HG02938 (cell line): ENCODE data around the gene ZBTB40.

Source experiments
- ATAC-seq: cut with Tn5 transposase; IDR thresholded peaks from one replicate; pipeline ENCODE4 v1.9.1; 2021; ENCODE audit warnings: mild to moderate bottlenecking, moderate library complexity; ENCODE audit not compliant: unreplicated experiment

Gene ZBTB40

GRCh38 chr1:22551591-22551990, 99.9 kb downstream of the ZBTB40 start:
- no peak for ATAC-seq

DNA sequence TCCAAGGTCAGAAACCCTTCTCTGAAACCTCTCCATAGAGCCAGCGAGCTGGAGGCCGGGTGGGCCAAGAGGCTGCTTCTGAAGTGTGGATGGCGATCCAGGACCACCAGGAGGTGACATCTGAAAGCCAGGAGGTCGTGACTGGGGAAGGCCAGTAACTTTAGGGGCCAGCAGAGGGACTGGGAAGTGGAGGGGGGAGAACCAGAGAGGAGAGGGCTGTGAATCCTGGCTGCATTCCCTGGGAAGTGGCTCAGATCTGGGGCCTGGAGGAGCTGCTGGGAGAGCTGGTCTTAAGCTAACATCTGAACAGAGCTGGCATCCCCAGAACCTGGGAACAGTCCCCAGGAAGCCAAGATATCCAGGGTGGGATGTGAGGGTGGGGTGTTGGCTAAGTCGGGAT, 100.4 kb downstream of the ZBTB40 start:
- ATAC-seq = no peak

GRCh38 chr1:22553104-22553880, 101.6 kb downstream of the ZBTB40 start:
- no peak for ATAC-seq

GRCh38 chr1:22553991-22554522, 102.4 kb downstream of the ZBTB40 start:
- no peak for ATAC-seq

DNA sequence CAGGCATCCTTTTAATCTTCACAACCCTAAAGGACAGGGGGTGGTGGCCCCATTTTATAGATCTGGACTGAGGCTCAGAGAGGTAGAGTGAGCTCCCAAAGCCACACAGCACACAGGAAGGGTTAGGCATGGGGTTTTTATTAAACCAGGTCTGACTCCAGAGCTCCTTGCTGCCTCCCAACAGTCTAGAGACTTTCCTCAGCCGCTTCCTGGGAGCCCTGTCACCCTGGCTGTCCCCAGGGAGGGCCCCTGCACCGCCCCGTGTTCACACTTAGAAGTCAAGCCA, 103.7 kb downstream of the ZBTB40 start:
- no peak for ATAC-seq

DNA sequence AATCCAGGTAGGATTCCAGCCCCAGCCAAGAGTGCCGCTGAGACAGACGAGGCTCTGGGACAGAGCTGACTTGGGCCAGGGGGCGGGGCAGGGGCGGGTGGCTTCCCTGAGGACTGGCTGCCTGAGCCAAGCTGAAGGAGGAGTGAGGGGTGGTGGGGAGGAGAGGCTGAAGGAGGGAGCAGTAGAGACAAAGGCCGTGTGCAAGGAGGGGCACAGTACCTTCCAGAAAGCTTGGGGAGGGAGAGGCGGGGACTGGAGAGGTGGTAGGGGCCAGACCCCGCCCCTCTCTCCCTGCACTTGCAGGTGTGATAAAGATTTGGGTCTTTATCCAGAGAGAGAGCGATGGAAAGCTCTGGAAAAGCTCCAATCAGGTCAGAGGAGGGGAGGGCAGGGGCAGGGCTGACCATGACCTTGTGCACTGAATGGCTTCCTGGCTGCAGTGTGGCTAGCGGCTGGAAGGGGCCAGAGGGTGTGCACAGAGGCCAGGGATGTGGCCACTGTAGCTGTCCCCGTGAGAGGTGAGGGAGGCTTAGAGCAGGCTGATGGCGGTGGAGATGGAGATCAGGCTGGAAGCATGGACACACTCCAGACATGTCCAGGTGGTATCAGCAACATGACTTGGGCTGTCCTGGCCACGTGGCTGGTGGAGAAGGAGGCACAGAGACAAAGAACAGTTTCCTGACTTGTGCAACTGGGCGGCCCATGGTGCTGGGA, 104.9 kb downstream of the ZBTB40 start:
- no peak for ATAC-seq

GRCh38 chr1:22557341-22557950, 105.8 kb downstream of the ZBTB40 start:
- ATAC-seq = no peak

GRCh38 chr1:22562584-22563583, 111.2 kb downstream of the ZBTB40 start, which contains the start of gene EPHA8:
TSS of gene EPHA8 (plus strand) at chr1:22563489. CDS start at chr1:22563636, 147 bp downstream.
- ATAC-seq = no peak

- no peak for ATAC-seq
These were observed 112.3 kb downstream of the ZBTB40 start for GRCh38 chr1:22563671-22564602.

GRCh38 chr1:22566161-22566560, 114.5 kb downstream of the ZBTB40 start:
- ATAC-seq = no peak

DNA sequence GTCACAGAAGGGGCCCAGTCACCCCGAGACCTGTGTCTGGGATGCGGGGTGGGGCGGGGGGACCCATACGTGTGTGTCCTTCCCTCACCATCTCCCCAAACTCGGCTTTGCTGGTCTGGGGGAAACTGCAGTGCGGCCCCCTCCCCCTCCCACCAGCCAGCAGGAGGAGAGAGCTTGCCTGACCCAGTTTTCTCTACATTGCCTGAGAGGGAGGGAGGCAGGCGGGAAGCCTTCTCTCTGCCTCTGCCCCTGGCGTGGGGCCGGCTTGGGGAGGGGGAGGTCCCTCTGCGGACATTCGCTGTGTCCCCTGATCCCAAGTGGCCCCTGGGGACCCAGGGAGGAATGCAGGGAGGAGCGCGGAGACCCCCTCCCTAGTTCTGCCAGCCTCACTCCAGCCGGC, 115.5 kb downstream of the ZBTB40 start:
- ATAC-seq = no peak

- ATAC-seq = no peak
These were observed 116.3 kb downstream of the ZBTB40 start for GRCh38 chr1:22567994-22568393.

DNA sequence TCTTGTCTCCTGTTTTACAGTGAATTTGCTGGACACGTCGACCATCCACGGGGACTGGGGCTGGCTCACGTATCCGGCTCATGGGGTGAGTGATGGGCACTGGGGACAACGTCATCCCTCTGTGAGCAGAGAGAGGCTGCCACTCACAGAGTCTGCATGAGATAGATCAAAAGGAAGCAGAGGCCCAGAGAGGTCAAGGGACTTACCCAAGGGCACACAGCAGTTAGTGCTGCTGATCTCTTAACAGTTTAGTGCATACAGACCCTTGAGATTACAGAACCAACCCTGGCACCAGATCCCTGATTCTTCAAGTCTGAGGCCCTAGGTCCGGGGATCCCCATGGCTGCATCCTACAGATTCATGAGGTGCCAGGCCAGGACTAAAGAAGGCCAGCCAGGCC, 117.6 kb downstream of the ZBTB40 start:
- no peak for ATAC-seq

DNA sequence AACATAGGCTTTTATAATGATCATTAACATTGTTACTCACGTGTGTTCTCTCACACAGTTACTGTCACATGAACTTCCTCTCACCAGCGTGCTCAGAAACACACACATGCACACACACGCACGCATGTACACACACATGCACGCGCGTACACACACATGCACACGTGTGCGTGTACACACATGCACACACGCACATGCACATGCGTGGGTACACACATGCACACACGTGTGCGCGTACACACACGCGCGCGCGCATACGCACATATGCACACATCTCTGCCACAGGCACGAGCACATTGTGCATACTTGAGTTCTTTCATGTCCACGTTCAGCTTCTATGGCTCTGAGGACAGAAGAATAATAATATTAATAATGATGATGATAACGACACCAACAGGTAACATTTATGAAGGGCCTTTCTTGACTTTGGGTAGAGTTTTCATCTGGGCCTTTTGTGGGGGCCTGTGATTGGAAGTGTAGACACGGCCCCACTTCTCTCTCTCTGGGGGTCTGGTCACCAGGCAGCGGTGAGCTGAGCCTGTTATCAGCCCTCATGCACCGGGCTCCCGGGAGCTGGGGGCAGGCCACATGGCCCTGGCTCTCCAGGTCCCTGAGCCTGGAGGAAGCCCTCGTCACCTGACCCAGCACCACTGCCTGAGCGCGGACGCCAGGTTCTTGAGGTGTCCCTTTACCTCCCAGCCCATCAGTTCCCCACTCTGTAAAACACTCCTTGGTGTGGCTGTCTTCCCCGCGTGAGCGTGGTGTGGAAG, 118.7 kb downstream of the ZBTB40 start:
- ATAC-seq = no peak

DNA sequence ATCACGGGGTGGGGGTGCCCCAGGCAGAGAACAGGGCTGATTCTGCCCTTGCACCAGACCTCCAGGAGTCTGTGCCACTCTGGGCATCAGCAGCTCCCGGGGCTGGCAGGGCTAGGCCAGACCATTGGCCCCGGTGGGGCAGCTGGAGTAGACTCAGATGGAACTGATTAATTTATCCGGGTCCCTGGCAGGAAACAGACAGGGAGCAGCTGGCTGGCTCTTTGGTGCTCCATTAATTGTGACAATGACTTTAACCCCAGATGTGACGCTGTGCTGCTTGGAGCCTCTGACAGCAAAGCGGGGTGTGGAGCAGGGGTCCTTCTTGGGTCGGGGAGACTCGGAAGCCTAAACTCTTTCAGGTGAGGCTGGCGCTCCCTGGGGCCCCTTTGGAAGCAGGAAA, 121.2 kb downstream of the ZBTB40 start:
- ATAC-seq = no peak

- no peak for ATAC-seq
These were observed 121.6 kb downstream of the ZBTB40 start for GRCh38 chr1:22573237-22573636.

DNA sequence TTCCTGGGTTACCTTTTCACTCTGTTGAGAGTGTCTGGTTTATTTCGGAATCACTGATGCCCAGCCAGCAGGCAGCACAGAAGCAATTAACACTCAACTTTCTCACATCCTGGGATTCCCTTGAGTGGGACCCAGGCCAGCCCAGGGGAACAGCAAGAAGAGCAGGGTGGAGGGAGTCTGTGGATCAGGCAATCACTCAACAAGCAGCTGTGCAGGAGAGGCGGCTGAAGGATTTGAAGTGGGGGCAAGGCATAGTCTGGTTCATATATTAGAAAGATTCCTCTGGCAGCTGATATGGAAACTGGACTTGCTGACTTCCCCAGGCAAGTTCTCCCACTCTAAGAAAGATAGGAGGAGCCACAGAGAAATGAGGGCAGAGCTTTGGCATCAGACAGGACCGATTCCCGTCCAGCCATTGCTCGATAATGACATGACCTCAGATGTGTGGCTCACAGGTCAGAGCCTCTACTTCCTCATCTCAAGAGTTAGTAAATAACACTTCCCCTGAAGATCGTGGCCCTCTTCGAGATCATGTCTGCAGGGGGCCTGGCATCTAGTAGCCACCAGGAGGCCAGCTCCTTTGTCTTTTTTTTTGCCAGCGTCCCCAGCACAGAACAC, 124.0 kb downstream of the ZBTB40 start:
- ATAC-seq = no peak

- ATAC-seq = no peak
These were observed 124.5 kb downstream of the ZBTB40 start for GRCh38 chr1:22576150-22576544.
